ENCODE measurements around the gene LYPD1.

LYPD1 gene

GRCh38 chr2:132668189-132668823 lies 1.7 kb downstream of the LYPD1 start:
- DNase-seq: no peak

- no peak for DNase-seq
Observed at GRCh38 chr2:132667706-132668105, 2.3 kb downstream of the LYPD1 start.

DNA sequence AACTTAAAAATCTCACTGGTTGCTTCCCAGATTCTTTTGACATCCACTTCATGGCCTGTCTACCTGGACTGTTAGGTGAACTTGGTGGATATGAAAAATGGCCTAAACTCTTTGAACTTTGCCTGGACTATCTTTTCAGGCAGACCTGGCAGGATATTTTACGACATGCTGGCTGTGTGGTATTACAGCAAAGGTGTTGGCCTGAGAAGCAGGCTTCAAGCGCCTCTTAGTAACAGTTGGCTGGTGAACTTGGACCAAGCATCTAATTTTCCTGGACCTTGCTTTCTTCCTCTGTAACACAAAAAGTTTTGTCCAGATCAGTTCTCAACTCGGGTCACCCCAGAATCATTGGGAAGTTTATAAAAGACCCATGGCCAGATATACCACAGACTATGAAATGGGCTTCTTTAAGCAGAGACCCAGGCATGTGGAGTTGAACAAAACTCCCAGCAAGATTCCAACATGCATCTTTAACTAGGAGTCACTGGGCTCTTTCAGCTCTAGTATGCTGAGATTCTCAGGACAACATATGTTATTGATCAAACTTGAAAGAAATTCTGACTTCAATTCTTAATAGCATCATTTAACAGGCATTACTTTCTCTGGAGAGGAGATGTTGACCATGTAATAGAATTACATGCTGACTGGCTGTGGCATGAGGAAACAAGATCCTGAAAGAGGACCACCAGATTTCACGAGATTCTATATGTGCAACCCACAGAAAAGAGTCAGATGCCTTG lies 4.4 kb downstream of the LYPD1 start:
- DNase-seq: no peak

DNA sequence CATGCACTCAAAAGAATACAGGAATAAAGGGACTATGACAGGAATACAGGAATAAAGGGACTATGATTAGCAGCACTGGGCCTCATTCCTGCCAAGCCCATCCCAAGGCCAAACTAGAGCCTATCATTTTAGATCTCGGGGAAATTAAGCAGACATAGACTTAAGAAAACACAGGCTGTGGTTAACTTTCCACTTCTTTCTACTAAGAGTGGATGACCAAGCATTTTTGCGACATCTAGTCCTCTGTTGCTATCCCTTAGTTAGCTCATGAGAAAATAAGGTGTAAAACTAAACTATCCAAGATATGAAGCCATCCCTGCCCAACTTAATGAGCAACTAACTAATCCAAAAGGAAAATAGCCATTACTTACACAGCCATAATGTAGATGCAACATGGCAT lies 5.9 kb downstream of the LYPD1 start:
- no peak for DNase-seq

GRCh38 chr2:132662732-132663131 lies 7.3 kb downstream of the LYPD1 start:
- DNase-seq: no peak

- no peak for DNase-seq
Observed at GRCh38 chr2:132659331-132659730, 10.7 kb downstream of the LYPD1 start.

DNA sequence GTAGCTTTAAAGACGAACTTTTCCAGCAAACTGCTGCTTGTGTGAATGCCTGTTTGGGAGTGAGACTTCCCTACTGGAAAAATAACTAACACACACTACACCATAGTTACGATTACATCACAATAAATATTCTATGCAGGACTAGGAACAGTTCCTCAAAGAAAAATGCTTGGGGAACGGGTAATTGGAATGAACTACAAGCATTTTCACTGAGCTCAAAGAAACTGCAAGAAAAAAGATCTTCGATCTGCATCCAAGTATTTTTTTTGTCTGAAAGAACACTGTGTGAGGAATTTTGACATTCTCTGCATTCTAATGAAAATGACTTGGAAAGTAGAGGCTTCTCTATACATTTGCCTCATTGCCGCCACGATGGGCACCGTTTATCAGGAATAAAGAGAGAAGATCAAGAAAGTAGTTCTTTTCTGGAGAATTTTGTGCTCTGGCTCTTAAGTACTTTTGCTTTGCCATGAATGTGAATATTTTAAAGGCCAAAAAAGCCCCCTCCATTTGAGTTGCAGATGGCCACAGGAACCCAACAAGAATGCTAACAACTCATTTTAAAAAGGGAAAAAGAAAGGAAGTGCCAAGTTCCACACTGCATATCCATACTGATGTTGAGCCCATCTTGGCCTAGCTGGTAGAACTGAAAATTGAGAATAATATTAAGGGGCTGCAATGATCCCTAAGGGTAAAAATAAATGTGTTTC lies 13.6 kb downstream of the LYPD1 start:
- no peak for DNase-seq

DNA sequence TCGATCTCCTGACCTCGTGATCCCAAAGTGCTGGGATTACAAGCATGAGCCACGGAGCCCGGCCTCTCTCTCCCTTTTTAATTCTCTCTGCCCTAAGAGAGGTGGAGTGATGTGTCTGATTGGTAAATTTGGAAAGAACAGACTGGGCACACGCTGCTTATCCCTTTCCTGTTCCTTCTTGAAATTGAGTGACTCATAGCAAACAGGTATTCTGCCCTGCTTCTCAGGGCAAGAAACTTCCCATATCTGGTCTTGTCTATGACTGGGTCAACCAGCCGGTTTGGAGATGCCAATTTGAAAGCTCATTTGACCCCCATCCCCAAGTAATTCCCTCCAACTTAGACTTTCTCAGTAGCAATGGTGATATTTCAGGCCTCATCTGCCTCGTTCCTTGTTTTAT lies 15.0 kb downstream of the LYPD1 start:
- no peak for DNase-seq

GRCh38 chr2:132654335-132654734 lies 15.7 kb downstream of the LYPD1 start:
- no peak for DNase-seq

DNA sequence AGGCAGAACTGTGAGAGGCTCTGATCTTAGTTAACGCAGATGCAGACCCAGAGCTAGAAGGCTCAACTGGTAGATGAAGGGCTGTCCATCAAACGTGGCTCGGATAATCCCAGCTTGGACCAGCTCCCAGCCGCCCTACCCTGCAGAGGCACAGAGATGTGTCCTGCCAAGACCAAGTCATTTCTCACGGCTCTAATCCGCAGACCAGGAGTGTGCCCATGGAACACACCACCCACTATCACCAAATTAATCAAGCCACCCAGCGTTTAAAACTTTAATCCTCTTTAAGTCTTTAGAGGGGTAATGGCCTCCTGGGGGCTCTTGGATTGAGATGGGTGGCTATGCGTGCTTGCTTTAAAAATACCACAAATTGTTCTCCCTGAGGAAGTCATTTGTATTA lies 17.5 kb downstream of the LYPD1 start:
- DNase-seq: no peak

DNA sequence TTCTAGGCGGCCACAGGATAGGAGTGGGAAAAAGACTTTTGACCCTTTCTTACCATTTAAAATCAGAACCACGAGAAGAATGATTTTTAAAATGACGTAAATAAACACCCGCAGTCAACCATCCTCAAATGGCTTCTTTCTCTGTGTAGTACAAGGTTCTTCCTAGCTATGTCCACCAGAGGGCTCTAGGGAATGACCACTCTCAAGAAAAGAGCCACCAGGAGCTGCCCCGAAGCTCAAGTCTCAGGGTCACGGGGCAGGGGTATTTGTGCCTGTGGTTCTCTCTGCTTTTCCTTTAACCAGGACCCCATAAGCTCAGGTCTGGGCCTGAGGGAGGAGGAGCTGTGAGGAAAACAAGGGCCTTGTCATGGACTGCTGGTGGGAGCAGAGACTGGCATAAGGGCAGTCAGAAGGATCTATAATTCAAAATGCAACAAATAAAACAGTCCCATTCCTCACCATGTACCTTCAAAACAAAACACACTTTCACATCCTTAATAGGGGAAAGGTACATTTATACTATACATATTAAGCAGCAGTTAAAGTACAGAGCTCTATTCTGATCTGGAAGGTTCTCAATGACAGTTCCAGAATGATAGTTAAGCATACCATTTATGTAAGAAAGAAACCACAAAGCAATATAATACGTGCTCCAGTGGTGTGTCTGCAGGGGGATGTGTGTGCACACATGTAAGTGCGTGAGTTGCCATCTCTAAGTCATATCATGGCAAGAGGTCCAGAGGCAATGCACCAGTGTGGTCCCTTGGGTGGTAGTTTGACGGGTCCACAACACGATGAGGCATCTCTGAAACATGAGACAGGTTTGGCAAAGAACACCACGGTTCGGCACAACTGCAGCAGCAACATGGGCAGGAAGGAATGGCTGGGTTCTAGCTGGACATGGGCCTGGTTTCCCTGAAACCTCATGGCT lies 18.6 kb downstream of the LYPD1 start:
- no peak for DNase-seq

DNA sequence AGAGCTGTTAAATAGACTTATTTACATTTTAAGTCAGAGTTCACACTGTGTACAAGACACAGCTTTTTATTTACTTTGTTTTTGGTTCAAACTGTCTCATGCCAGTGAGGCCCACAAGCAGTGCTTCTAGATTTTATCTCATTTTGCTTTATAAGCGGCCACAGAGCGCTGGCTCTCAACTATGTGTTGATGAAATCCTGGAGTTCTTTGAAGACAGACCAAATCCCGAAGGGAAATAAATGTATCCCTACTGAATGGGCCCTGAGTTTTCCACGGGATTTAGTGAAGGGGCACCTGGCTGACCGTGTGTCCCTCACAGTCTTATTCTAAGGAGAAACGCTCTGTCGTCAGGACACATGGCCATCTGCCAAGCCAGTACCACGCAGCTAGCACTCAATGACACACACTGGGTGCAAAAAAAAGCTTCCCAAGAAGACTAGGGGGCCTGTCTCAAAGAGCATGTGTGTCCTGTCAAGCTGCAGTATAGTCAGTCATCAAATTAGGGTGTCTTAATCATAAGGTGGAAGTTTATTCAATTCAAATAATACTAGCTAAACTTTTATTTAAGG lies 23.4 kb downstream of the LYPD1 start:
- no peak for DNase-seq

DNA sequence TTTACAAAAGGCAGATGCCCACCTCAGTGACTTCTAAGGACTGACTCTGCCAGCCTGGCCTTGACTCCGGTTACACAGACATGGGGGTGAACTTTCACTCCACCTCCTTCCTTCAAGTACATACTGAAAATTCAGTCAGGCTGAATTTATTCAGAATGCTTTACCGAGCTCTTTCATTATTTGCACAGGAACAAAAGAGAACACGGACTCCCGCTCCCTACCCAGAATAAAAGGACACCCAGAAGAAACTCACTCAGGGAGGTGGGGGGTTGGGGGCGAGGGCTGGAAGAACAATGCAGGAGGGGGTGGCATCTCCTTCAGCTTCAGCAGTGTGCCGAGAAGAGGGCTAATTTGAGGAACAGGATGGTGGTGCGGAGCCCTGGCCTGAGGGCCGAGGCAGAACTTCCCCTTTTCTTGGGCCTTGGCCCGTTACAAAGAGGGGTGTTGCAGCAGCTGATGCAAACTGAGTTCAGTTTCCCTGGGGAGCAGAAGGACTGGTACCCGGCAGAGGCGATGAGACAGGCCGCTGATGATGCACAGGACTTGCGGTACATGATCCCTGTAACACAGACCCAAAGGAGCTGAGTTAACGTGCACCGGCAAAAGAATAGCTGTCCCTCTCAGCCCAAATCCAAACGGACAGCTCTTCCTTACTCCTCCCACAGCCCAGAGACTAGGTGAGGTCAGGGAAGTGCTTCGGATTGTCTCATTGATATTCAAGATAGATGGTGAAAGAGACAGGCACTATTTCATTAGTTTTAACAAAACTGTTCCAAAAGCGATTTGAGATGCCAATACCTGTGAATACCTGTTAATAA lies 24.1 kb downstream of the LYPD1 start:
- no peak for DNase-seq

DNA sequence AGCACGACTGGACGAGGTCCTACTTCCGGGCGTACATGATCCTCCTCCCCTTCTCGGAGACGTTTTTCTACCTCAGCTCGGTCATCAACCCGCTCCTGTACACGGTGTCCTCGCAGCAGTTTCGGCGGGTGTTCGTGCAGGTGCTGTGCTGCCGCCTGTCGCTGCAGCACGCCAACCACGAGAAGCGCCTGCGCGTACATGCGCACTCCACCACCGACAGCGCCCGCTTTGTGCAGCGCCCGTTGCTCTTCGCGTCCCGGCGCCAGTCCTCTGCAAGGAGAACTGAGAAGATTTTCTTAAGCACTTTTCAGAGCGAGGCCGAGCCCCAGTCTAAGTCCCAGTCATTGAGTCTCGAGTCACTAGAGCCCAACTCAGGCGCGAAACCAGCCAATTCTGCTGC lies 24.8 kb downstream of the LYPD1 start:
- DNase-seq: no peak

- DNase-seq: no peak
Observed at GRCh38 chr2:132642415-132642814, 27.6 kb downstream of the LYPD1 start.

- DNase-seq: no peak
Observed at GRCh38 chr2:132641819-132642218, 28.2 kb downstream of the LYPD1 start.

GRCh38 chr2:132640116-132640515 lies 29.9 kb downstream of the LYPD1 start:
- DNase-seq: no peak

GRCh38 chr2:132638313-132639040 lies 31.5 kb downstream of the LYPD1 start:
- no peak for DNase-seq

GRCh38 chr2:132636346-132636745 lies 33.7 kb downstream of the LYPD1 start:
- DNase-seq: no peak

DNA sequence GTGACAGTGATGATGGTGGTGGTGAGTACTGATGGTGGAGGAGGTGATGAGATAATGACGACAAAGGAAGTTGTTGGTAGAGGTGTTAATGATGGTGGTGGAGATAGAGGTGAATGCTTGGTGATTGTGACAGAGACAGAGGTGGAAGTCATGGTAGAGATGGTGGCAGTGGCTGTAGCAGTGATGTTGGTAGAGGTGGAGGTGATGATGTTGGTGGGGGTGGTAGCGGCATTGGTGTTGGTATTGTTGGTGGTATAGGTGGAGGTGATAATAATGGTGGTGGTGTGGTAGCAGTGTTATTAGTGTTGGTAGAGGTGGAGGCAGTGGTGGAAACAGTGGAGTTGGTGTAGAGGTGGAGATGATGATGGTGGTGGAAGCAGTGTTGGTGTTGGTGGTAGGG lies 36.4 kb downstream of the LYPD1 start:
- no peak for DNase-seq

All from HCEC 1CT (cell line).